H1 (cell line): ENCODE data around the gene CAMK2G. TPM values are rescaled to one million over a fixed set of nuclear protein-coding genes. Genes with fewer than 3 reads are reported as not detected.

ENCODE experiments used
- TBP ChIP-seq: IDR thresholded peaks from 2 replicates; pipeline ENCODE4 v1.6.1; 2011; ENCODE audit warnings: low read depth, low read length, improper control_type of control experiment
- polyA plus RNA-seq, 7 experiments: library from polyadenylated mRNA; depleted of rRNA in 3 of 7; stranded (reverse) in 5 of 7; unstranded in 2 of 7; fragments of >200 nt in 5 of 7; fragments of 200-250 nt in 2 of 7; gene quantifications; 1 replicate in 5 of 7; 2 replicates in 1 of 7; 4 replicates in 1 of 7; pipeline versions ENCODE4 v1.2.1 to v1.2.3, GENCODE V29; 2011 to 2013; ENCODE audit warnings: missing spikeins in 2 of 7, mixed read lengths in 2 of 7
- total RNA-seq: library from RNA; stranded (reverse); fragmentation: NEBNext Ultra II Directional; extraction: Animal tissue kit (Norgen Biotek cat#: 25700); gene quantifications from 2 replicates; pipeline ENCODE4 v1.2.1, GENCODE V29; 2021
- TF ChIP-seq, protein P1 (sequence below): IDR thresholded peaks from 2 replicates; pipeline ENCODE4 v1.6.1; 2012; ENCODE audit warnings: inconsistent platforms
- TF ChIP-seq, protein P2 (sequence below): fragments of 300-600 bp; sonication (generic); IDR thresholded peaks from 2 replicates; pipeline ENCODE4 v1.7.1; 2012; ENCODE audit warnings: low read length, moderate library complexity, mild to moderate bottlenecking, inconsistent platforms; ENCODE audit not compliant: insufficient replicate concordance

The CAMK2G gene
- total and polyA plus RNA-seq, 2 of the 8 experiments (the other 6 are each of a cell fraction or from before 2014, with no cell fraction given): 28.9 to 31.7 TPM

GRCh38 chr10:73841061-73841421, 33.3 kb downstream of the CAMK2G start (continued):
- TF ChIP-seq, protein P1, sequence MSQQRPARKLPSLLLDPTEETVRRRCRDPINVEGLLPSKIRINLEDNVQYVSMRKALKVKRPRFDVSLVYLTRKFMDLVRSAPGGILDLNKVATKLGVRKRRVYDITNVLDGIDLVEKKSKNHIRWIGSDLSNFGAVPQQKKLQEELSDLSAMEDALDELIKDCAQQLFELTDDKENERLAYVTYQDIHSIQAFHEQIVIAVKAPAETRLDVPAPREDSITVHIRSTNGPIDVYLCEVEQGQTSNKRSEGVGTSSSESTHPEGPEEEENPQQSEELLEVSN: no peak
- TF ChIP-seq, protein P2, sequence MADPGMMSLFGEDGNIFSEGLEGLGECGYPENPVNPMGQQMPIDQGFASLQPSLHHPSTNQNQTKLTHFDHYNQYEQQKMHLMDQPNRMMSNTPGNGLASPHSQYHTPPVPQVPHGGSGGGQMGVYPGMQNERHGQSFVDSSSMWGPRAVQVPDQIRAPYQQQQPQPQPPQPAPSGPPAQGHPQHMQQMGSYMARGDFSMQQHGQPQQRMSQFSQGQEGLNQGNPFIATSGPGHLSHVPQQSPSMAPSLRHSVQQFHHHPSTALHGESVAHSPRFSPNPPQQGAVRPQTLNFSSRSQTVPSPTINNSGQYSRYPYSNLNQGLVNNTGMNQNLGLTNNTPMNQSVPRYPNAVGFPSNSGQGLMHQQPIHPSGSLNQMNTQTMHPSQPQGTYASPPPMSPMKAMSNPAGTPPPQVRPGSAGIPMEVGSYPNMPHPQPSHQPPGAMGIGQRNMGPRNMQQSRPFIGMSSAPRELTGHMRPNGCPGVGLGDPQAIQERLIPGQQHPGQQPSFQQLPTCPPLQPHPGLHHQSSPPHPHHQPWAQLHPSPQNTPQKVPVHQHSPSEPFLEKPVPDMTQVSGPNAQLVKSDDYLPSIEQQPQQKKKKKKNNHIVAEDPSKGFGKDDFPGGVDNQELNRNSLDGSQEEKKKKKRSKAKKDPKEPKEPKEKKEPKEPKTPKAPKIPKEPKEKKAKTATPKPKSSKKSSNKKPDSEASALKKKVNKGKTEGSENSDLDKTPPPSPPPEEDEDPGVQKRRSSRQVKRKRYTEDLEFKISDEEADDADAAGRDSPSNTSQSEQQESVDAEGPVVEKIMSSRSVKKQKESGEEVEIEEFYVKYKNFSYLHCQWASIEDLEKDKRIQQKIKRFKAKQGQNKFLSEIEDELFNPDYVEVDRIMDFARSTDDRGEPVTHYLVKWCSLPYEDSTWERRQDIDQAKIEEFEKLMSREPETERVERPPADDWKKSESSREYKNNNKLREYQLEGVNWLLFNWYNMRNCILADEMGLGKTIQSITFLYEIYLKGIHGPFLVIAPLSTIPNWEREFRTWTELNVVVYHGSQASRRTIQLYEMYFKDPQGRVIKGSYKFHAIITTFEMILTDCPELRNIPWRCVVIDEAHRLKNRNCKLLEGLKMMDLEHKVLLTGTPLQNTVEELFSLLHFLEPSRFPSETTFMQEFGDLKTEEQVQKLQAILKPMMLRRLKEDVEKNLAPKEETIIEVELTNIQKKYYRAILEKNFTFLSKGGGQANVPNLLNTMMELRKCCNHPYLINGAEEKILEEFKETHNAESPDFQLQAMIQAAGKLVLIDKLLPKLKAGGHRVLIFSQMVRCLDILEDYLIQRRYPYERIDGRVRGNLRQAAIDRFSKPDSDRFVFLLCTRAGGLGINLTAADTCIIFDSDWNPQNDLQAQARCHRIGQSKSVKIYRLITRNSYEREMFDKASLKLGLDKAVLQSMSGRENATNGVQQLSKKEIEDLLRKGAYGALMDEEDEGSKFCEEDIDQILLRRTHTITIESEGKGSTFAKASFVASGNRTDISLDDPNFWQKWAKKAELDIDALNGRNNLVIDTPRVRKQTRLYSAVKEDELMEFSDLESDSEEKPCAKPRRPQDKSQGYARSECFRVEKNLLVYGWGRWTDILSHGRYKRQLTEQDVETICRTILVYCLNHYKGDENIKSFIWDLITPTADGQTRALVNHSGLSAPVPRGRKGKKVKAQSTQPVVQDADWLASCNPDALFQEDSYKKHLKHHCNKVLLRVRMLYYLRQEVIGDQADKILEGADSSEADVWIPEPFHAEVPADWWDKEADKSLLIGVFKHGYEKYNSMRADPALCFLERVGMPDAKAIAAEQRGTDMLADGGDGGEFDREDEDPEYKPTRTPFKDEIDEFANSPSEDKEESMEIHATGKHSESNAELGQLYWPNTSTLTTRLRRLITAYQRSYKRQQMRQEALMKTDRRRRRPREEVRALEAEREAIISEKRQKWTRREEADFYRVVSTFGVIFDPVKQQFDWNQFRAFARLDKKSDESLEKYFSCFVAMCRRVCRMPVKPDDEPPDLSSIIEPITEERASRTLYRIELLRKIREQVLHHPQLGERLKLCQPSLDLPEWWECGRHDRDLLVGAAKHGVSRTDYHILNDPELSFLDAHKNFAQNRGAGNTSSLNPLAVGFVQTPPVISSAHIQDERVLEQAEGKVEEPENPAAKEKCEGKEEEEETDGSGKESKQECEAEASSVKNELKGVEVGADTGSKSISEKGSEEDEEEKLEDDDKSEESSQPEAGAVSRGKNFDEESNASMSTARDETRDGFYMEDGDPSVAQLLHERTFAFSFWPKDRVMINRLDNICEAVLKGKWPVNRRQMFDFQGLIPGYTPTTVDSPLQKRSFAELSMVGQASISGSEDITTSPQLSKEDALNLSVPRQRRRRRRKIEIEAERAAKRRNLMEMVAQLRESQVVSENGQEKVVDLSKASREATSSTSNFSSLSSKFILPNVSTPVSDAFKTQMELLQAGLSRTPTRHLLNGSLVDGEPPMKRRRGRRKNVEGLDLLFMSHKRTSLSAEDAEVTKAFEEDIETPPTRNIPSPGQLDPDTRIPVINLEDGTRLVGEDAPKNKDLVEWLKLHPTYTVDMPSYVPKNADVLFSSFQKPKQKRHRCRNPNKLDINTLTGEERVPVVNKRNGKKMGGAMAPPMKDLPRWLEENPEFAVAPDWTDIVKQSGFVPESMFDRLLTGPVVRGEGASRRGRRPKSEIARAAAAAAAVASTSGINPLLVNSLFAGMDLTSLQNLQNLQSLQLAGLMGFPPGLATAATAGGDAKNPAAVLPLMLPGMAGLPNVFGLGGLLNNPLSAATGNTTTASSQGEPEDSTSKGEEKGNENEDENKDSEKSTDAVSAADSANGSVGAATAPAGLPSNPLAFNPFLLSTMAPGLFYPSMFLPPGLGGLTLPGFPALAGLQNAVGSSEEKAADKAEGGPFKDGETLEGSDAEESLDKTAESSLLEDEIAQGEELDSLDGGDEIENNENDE: no peak
- no peak for TF ChIP-seq TBP
